Subcutaneous adipose tissue (tissue), 4 donors: ENCODE data around the gene CYP24A1. TPM values are rescaled to one million over a fixed set of nuclear protein-coding genes. Genes with fewer than 3 reads are reported as not detected.

Source experiments
- total RNA-seq, 4 donors: library from RNA; depleted of rRNA; stranded (reverse); fragments of >200 nt; gene quantifications; one replicate each; pipeline ENCODE4 v1.1.0, GENCODE V29; 2016
- TF ChIP-seq, protein P1 (sequence below): fragments of 450-650 bp; IDR thresholded peaks from one replicate; pipeline ENCODE4 v1.5.1; 2016; ENCODE audit warnings: low read depth, mild to moderate bottlenecking, control low read depth, antibody characterized with exemption, moderate library complexity

Gene CYP24A1
- total RNA-seq, 4 donors from 2014 or later, result not detected

GRCh38 chr20:54172532-54172855 is 1.3 kb downstream of the CYP24A1 start:
- TF ChIP-seq, protein P1, sequence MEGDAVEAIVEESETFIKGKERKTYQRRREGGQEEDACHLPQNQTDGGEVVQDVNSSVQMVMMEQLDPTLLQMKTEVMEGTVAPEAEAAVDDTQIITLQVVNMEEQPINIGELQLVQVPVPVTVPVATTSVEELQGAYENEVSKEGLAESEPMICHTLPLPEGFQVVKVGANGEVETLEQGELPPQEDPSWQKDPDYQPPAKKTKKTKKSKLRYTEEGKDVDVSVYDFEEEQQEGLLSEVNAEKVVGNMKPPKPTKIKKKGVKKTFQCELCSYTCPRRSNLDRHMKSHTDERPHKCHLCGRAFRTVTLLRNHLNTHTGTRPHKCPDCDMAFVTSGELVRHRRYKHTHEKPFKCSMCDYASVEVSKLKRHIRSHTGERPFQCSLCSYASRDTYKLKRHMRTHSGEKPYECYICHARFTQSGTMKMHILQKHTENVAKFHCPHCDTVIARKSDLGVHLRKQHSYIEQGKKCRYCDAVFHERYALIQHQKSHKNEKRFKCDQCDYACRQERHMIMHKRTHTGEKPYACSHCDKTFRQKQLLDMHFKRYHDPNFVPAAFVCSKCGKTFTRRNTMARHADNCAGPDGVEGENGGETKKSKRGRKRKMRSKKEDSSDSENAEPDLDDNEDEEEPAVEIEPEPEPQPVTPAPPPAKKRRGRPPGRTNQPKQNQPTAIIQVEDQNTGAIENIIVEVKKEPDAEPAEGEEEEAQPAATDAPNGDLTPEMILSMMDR, result no peak

- TF ChIP-seq, protein P1, result no peak
Observed at GRCh38 chr20:54170963-54171362, 2.8 kb downstream of the CYP24A1 start.

GRCh38 chr20:54170026-54170471 is 3.7 kb downstream of the CYP24A1 start:
- TF ChIP-seq, protein P1, result peak; percentile 31

DNA sequence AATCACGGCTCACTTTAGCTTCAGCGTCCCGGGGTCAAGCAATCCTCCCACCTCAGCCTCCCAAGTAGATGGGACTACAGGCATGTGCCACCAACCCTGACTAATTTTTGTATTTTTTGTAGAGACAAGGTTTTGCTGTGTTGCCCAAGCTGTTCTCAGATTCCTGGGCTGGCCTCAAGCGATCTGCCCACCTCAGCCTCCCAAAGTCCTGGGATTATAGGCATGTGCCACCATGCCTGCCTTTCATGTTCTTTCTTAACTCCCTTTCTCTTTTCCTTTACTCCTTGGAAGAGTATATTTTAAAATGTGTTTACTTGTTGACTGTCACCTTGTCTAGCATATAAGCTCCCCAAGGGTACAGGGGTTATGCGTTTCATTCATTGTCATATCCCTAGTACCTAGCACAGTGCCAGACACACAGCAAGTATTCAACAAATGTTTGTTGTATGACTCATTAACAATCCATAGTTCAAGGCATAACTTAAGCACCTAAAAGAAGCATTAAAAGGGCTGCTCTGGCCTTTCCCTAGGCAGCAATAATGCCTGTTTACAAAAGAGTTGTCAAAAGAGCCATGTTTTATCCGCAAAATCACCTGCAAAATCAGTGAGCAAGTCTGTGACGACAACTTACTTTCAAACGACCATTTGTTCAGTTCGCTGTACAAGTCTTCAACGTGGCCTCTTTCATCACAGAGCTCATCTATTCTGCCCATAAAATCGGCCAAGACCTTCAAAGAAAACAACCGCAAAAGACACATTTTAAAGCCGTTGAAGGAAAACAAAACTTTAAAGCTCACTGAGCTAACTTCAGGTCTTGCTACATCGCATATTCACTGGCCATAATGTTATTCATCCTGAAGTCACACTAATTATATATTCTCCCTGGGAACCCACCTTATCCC is 4.6 kb downstream of the CYP24A1 start:
- TF ChIP-seq, protein P1, result no peak

DNA sequence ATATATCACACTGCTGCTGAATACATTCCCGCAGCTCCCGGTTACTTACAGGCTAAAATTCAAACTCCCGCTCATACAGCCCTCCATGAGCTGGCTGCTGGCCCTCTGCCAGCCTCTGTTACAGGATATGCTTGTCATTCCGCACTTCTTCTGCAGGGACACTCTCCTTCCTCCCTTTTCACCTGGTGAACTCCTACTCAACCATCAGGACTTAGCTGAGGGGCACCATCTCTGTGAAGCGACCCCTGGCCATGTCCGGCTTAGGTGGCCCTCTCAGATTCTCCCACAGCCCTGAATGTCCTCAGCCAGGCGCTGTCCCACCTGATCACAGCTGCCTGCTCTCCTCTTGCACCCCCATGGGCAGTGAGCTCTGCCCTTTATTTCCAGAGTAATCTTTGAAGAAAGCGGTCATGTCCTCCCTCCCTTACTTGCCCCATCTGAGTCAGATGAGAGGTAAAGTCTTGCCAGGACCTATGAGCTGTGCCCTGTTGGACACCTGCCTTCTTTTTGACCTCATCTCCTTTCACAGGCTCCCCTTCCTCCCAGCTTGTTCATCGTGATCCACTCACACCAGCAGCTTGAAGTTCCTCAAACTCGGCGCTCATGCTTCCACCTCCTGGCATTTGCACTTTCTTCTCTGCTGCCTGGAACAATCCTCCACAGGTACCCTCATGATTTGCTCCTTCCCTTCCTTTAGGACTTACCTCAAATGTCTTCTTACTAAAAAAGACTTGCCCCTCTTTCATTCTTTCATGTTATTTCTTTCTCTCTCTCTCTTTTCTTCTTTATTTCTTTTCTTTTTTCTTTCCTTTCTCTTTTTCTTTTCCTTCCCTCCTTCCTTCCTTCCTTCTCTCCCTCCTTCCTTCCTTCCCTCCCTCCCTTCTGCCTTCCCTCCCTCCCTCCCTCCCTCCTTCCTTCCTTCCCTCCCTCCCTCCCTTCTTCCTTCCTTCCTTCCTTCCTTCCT is 5.6 kb downstream of the CYP24A1 start:
- TF ChIP-seq, protein P1, result no peak

DNA sequence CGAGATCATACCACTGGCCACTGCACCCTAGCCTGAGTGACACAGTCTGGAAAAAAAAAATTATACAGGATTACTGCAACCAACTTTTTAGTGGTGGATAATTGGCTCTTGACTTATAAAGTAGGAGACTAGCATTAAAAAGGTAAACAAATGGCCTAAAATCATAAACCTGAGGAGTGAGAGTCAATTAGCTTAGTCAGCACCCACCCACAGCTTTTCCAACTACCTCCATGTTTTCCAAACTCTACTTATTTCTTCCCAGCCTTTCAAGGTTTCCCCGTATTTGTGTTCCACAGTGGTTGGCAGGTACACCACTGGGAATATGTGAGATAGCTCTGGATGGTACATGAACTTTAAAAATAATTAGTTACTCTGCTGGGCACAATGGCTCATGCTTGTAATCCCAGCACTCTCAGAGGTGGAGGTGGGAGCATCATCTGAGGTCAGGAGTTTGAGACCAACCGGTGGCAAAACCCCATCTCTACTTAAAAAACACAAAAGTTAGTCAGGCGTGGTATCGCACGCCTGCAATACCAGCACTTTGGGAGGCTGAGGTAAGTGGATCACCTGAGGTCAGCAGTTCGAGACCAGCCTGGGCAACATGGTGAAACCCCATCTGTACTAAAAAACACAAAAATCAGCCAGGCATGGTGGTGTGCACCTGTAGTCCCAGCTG is 6.7 kb downstream of the CYP24A1 start:
- TF ChIP-seq, protein P1, result no peak
